Activated CD8-positive, alpha-beta memory T cell treated with anti-CD3 and anti-CD28 coated beads for 1 hour (primary cell): Measurements from ENCODE around the gene USE1.

Experiments
- DNase-seq, 2 donors: peaks; one replicate each; pipeline ENCODE4 v3.0.0-alpha.2; 2020; ENCODE audit warnings: low read depth in 1 of 2; ENCODE audit errors: extremely low read depth in 1 of 2

Gene USE1

GRCh38 chr19:17254636-17255035 is 39.5 kb downstream of the USE1 start:
- DNase-seq = no peak

GRCh38 chr19:17255150-17255621 is 40.0 kb downstream of the USE1 start:
- DNase-seq = no peak

GRCh38 chr19:17256130-17256529 is 41.0 kb downstream of the USE1 start:
- DNase-seq = no peak

GRCh38 chr19:17259118-17259780 is 44.1 kb downstream of the USE1 start:
- no peak for DNase-seq

GRCh38 chr19:17259934-17260333 is 44.8 kb downstream of the USE1 start:
- no peak for DNase-seq

- peak; percentile 73 to 82 for DNase-seq
Observed at GRCh38 chr19:17260842-17261325, 45.7 kb downstream of the USE1 start.

- DNase-seq = no peak
Observed at GRCh38 chr19:17262557-17262956, 47.4 kb downstream of the USE1 start.

GRCh38 chr19:17263712-17264640 is 48.8 kb downstream of the USE1 start:
- DNase-seq = no peak

GRCh38 chr19:17264641-17264979 is 49.5 kb downstream of the USE1 start, which contains the start of gene USHBP1:
USHBP1 (minus strand) TSS chr19:17264745; CDS start chr19:17264299, 446 bp downstream.
- DNase-seq = no peak

GRCh38 chr19:17266026-17266425 is 50.9 kb downstream of the USE1 start:
- no peak for DNase-seq

GRCh38 chr19:17266589-17266974 is 51.4 kb downstream of the USE1 start:
- DNase-seq = no peak

- peak; percentile 78 to 87 for DNase-seq
Observed at GRCh38 chr19:17266975-17267788, 52.0 kb downstream of the USE1 start, which contains the start of gene BABAM1. BABAM1 (plus strand) TSS chr19:17267443; CDS start chr19:17268807, 1,364 bp downstream.

GRCh38 chr19:17268754-17269153 is 53.6 kb downstream of the USE1 start:
- DNase-seq = no peak
